GM23338 (cell line): ENCODE results near the gene CXXC5. TPM values are rescaled to one million over a fixed set of nuclear protein-coding genes. Genes with fewer than 3 reads are reported as not detected.

Source experiments
- ATAC-seq: fragments of 200-7000 bp; cut with Tn5 transposase; 3 replicates; pipeline ENCODE4 v1.9.1; 2020
- DNase-seq: peaks from one replicate; pipeline ENCODE4 v3.0.0-alpha.2; 2015; ENCODE audit warnings: low spot score
- H2AFZ ChIP-seq: fragments of 200-600 bp; sonication (generic); 2 replicates; pipeline ENCODE4 v1.8.0; 2016; ENCODE audit warnings: antibody characterized with exemption, mild to moderate bottlenecking, moderate library complexity
- H3F3A ChIP-seq: fragments of 200-600 bp; sonication (generic); replicated peaks from 2 replicates; pipeline ENCODE4 v1.8.0; 2017; ENCODE audit warnings: antibody characterized with exemption, mixed run types, low read depth
- H3K27ac ChIP-seq: fragments of 200-600 bp; sonication (generic); 2 replicates; pipeline ENCODE4 v1.6.1; 2016; ENCODE audit warnings: low read depth
- H3K27me3 ChIP-seq: fragments of 200-600 bp; sonication (generic); 2 replicates; pipeline ENCODE4 v1.8.0; 2016; ENCODE audit warnings: mild to moderate bottlenecking, mixed run types, moderate library complexity; ENCODE audit not compliant: insufficient read depth
- H3K36me3 ChIP-seq: fragments of 200-600 bp; sonication (generic); 2 replicates; pipeline ENCODE4 v1.8.0; 2016; ENCODE audit warnings: mild to moderate bottlenecking; ENCODE audit not compliant: insufficient read depth
- H3K4me1 ChIP-seq: fragments of 200-600 bp; sonication (generic); 2 replicates; pipeline ENCODE4 v1.8.0; 2016; ENCODE audit warnings: mild to moderate bottlenecking, moderate library complexity; ENCODE audit not compliant: insufficient read depth
- H3K4me2 ChIP-seq: fragments of 200-600 bp; sonication (generic); 2 replicates; pipeline ENCODE4 v1.7.1; 2017; ENCODE audit warnings: mixed run types
- H3K4me3 ChIP-seq: fragments of 200-600 bp; sonication (generic); 2 replicates; pipeline ENCODE4 v1.6.1; 2016; ENCODE audit warnings: mixed run types
- H3K79me2 ChIP-seq: fragments of 200-600 bp; sonication (generic); replicated peaks from 2 replicates; pipeline ENCODE4 v1.8.0; 2017; ENCODE audit warnings: mild to moderate bottlenecking; ENCODE audit not compliant: insufficient read depth
- H3K9me2 ChIP-seq: fragments of 200-600 bp; sonication (generic); 2 replicates; pipeline ENCODE4 v1.8.0; 2017; ENCODE audit not compliant: insufficient read depth
- H4K20me1 ChIP-seq: fragments of 200-600 bp; sonication (generic); replicated peaks from 2 replicates; pipeline ENCODE4 v1.8.0; 2017; ENCODE audit warnings: mild to moderate bottlenecking; ENCODE audit not compliant: insufficient read depth
- H3K27ac Mint-ChIP-seq: 2 replicates; pipeline ENCODE4 v1.8.0; 2020; ENCODE audit warnings: inconsistent platforms, mild to moderate bottlenecking, moderate library complexity, mixed read lengths
- H3K27me3 Mint-ChIP-seq: 3 replicates; pipeline ENCODE4 v1.8.0; 2022; ENCODE audit warnings: low read depth, mild to moderate bottlenecking, moderate library complexity, mixed read lengths, inconsistent platforms; ENCODE audit not compliant: insufficient read depth, poor library complexity
- H3K36me3 Mint-ChIP-seq: 3 replicates; pipeline ENCODE4 v1.8.0; 2021; ENCODE audit warnings: low read depth, mild to moderate bottlenecking, inconsistent platforms, moderate library complexity, mixed read lengths
- H3K4me1 Mint-ChIP-seq: 3 replicates; pipeline ENCODE4 v1.8.0; 2020; ENCODE audit warnings: mild to moderate bottlenecking, inconsistent platforms, mixed read lengths
- H3K4me3 Mint-ChIP-seq: 3 replicates; pipeline ENCODE4 v1.8.0; 2021; ENCODE audit warnings: moderate library complexity, mild to moderate bottlenecking, inconsistent platforms, mixed read lengths
- H3K9me3 Mint-ChIP-seq: 3 replicates; pipeline ENCODE4 v1.8.0; 2020; ENCODE audit warnings: moderate library complexity, mild to moderate bottlenecking, inconsistent platforms, mixed read lengths
- CREB1 ChIP-seq: fragments of 250-450 bp; sonication (Bioruptor Pico); IDR thresholded peaks from 2 replicates; pipeline ENCODE4 v1.5.0; 2020; ENCODE audit warnings: low read depth, mild to moderate bottlenecking, moderate library complexity
- EZH2 ChIP-seq: fragments of 200-600 bp; sonication (generic); IDR thresholded peaks from one replicate; pipeline ENCODE4 v1.8.0; 2017; ENCODE audit warnings: antibody characterized with exemption, mild to moderate bottlenecking, low read depth; ENCODE audit not compliant: unreplicated experiment
- EZH2phosphoT487 ChIP-seq: fragments of 200-600 bp; sonication (generic); IDR thresholded peaks from one replicate; pipeline ENCODE4 v1.8.1; 2018; ENCODE audit warnings: antibody characterized with exemption; ENCODE audit not compliant: unreplicated experiment
- JUNB ChIP-seq: IDR thresholded peaks from one replicate; pipeline ENCODE4 v1.6.1; 2016; ENCODE audit warnings: antibody characterized with exemption; ENCODE audit not compliant: unreplicated experiment
- NANOG ChIP-seq: IDR thresholded peaks from 2 replicates; pipeline ENCODE4 v1.6.1; 2016; ENCODE audit warnings: antibody characterized with exemption, borderline replicate concordance
- POLR2AphosphoS5 ChIP-seq: IDR thresholded peaks from 2 replicates; pipeline ENCODE4 v1.6.1; 2016; ENCODE audit warnings: antibody characterized with exemption, low read depth
- STAT1 ChIP-seq: IDR thresholded peaks from one replicate; pipeline ENCODE4 v1.6.1; 2016; ENCODE audit warnings: antibody characterized with exemption; ENCODE audit not compliant: unreplicated experiment
- ZNF114 ChIP-seq: fragments of 250-450 bp; sonication (Bioruptor Pico); IDR thresholded peaks from 2 replicates; pipeline ENCODE4 v1.5.0; 2020; ENCODE audit warnings: mild to moderate bottlenecking, moderate library complexity
- ZNF331 ChIP-seq: fragments of 250-450 bp; sonication (Bioruptor Pico); IDR thresholded peaks from 2 replicates; pipeline ENCODE4 v1.5.0; 2020; ENCODE audit warnings: low read depth, mild to moderate bottlenecking, moderate library complexity
- polyA plus RNA-seq: library from polyadenylated mRNA; unstranded; fragments of >200 nt; fragmentation: Nextera tagmentation; extraction: Ambion mirVana; gene quantifications from 2 replicates; pipeline ENCODE4 v1.2.1, GENCODE V29; 2016
- total RNA-seq: library from RNA; depleted of rRNA; stranded (reverse); fragments of >200 nt; shearing (Covaris generic); gene quantifications from 2 replicates; pipeline ENCODE4 v1.2.3, GENCODE V29; 2014
- TF ChIP-seq, protein P1 (sequence below): IDR thresholded peaks from one replicate; pipeline ENCODE4 v1.6.1; 2018; ENCODE audit warnings: antibody characterized with exemption; ENCODE audit not compliant: unreplicated experiment
- TF ChIP-seq, protein P2 (sequence below): IDR thresholded peaks from 2 replicates; pipeline ENCODE4 v1.6.1; 2016; ENCODE audit warnings: antibody characterized with exemption
- TF ChIP-seq, protein P3 (sequence below): fragments of 250-450 bp; sonication (Bioruptor Pico); IDR thresholded peaks from 2 replicates; pipeline ENCODE4 v1.5.0; 2020; ENCODE audit warnings: mild to moderate bottlenecking, moderate library complexity
- TF ChIP-seq, protein P4 (sequence below), 2 experiments: fragments of 200-600 bp in 1 of 2; sonication (generic) in 1 of 2; conservative IDR thresholded peaks; 2 replicates each; pipeline versions ENCODE4 v1.5.1 to v1.6.1; 2016 to 2017; ENCODE audit warnings: antibody characterized with exemption in 2 of 2, low read depth in 2 of 2, mild to moderate bottlenecking in 2 of 2, moderate library complexity in 1 of 2

CXXC5 gene
- total and polyA plus RNA-seq, 2 experiments from 2014 or later: 63.3 to 111 TPM

DNA sequence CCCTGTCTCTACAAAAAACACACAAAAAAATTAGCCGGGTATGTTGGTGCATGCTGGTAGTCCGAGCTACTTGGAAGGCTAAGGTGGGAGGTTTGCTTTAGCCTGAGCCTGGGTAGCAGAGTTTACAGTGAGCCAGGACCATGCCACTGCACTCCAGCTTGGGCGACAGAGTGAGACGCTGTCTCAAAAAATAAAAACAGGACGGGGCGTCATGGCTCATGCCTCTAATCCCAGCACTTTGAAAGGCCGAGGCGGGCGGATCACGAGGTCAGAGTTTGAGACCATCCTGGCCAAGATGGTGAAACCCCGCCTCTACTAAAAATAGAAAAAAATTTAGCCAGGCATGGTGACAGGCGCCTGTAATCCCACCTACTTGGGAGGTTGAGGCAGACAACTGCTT, 46.7 kb upstream of the CXXC5 start:
- Mint-ChIP-seq H3K36me3 (peaks cover 51% of the 10 kb centered on the region), H3K27me3 (no peaks in the 10 kb centered on the region), H3K4me3 (no peak overlapping the region), H3K9me3 (no peaks in the 10 kb centered on the region), H3K4me1 (no peaks in the 10 kb centered on the region), H3K27ac (no peak overlapping the region)
- H4K20me1 ChIP-seq: peaks cover 37% of the 10 kb centered on the region
- no peak overlapping the region for H2AFZ ChIP-seq
- peaks cover 91% of the 10 kb centered on the region for H3K79me2 ChIP-seq
- H3K4me1 ChIP-seq: 0 out of 2 replicates have a peak, but pooled peaks cover 2% of the 10 kb centered on the region
- TF ChIP-seq, protein P1, sequence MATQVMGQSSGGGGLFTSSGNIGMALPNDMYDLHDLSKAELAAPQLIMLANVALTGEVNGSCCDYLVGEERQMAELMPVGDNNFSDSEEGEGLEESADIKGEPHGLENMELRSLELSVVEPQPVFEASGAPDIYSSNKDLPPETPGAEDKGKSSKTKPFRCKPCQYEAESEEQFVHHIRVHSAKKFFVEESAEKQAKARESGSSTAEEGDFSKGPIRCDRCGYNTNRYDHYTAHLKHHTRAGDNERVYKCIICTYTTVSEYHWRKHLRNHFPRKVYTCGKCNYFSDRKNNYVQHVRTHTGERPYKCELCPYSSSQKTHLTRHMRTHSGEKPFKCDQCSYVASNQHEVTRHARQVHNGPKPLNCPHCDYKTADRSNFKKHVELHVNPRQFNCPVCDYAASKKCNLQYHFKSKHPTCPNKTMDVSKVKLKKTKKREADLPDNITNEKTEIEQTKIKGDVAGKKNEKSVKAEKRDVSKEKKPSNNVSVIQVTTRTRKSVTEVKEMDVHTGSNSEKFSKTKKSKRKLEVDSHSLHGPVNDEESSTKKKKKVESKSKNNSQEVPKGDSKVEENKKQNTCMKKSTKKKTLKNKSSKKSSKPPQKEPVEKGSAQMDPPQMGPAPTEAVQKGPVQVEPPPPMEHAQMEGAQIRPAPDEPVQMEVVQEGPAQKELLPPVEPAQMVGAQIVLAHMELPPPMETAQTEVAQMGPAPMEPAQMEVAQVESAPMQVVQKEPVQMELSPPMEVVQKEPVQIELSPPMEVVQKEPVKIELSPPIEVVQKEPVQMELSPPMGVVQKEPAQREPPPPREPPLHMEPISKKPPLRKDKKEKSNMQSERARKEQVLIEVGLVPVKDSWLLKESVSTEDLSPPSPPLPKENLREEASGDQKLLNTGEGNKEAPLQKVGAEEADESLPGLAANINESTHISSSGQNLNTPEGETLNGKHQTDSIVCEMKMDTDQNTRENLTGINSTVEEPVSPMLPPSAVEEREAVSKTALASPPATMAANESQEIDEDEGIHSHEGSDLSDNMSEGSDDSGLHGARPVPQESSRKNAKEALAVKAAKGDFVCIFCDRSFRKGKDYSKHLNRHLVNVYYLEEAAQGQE: no peak
- TF ChIP-seq ZNF331 (CRISPR knock-in tag): no peak
- no peak for TF ChIP-seq EZH2phosphoT487
- TF ChIP-seq, protein P2, sequence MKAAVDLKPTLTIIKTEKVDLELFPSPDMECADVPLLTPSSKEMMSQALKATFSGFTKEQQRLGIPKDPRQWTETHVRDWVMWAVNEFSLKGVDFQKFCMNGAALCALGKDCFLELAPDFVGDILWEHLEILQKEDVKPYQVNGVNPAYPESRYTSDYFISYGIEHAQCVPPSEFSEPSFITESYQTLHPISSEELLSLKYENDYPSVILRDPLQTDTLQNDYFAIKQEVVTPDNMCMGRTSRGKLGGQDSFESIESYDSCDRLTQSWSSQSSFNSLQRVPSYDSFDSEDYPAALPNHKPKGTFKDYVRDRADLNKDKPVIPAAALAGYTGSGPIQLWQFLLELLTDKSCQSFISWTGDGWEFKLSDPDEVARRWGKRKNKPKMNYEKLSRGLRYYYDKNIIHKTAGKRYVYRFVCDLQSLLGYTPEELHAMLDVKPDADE: no peak
- TF ChIP-seq, protein P3, sequence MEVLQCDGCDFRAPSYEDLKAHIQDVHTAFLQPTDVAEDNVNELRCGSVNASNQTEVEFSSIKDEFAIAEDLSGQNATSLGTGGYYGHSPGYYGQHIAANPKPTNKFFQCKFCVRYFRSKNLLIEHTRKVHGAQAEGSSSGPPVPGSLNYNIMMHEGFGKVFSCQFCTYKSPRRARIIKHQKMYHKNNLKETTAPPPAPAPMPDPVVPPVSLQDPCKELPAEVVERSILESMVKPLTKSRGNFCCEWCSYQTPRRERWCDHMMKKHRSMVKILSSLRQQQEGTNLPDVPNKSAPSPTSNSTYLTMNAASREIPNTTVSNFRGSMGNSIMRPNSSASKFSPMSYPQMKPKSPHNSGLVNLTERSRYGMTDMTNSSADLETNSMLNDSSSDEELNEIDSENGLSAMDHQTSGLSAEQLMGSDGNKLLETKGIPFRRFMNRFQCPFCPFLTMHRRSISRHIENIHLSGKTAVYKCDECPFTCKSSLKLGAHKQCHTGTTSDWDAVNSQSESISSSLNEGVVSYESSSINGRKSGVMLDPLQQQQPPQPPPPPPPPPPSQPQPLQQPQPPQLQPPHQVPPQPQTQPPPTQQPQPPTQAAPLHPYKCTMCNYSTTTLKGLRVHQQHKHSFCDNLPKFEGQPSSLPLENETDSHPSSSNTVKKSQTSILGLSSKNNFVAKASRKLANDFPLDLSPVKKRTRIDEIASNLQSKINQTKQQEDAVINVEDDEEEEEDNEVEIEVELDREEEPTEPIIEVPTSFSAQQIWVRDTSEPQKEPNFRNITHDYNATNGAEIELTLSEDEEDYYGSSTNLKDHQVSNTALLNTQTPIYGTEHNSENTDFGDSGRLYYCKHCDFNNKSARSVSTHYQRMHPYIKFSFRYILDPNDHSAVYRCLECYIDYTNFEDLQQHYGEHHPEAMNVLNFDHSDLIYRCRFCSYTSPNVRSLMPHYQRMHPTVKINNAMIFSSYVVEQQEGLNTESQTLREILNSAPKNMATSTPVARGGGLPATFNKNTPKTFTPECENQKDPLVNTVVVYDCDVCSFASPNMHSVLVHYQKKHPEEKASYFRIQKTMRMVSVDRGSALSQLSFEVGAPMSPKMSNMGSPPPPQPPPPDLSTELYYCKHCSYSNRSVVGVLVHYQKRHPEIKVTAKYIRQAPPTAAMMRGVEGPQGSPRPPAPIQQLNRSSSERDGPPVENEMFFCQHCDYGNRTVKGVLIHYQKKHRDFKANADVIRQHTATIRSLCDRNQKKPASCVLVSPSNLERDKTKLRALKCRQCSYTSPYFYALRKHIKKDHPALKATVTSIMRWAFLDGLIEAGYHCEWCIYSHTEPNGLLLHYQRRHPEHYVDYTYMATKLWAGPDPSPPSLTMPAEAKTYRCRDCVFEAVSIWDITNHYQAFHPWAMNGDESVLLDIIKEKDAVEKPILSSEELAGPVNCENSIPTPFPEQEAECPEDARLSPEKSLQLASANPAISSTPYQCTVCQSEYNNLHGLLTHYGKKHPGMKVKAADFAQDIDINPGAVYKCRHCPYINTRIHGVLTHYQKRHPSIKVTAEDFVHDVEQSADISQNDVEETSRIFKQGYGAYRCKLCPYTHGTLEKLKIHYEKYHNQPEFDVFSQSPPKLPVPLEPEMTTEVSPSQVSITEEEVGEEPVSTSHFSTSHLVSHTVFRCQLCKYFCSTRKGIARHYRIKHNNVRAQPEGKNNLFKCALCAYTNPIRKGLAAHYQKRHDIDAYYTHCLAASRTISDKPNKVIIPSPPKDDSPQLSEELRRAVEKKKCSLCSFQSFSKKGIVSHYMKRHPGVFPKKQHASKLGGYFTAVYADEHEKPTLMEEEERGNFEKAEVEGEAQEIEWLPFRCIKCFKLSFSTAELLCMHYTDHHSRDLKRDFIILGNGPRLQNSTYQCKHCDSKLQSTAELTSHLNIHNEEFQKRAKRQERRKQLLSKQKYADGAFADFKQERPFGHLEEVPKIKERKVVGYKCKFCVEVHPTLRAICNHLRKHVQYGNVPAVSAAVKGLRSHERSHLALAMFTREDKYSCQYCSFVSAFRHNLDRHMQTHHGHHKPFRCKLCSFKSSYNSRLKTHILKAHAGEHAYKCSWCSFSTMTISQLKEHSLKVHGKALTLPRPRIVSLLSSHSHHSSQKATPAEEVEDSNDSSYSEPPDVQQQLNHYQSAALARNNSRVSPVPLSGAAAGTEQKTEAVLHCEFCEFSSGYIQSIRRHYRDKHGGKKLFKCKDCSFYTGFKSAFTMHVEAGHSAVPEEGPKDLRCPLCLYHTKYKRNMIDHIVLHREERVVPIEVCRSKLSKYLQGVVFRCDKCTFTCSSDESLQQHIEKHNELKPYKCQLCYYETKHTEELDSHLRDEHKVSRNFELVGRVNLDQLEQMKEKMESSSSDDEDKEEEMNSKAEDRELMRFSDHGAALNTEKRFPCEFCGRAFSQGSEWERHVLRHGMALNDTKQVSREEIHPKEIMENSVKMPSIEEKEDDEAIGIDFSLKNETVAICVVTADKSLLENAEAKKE (CRISPR knock-in tag): no peak
- no peak for TF ChIP-seq NANOG
- TF ChIP-seq EZH2: no peak
- no peak for TF ChIP-seq STAT1
- no peak for TF ChIP-seq CREB1 (CRISPR knock-in tag)
- TF ChIP-seq, protein P4, sequence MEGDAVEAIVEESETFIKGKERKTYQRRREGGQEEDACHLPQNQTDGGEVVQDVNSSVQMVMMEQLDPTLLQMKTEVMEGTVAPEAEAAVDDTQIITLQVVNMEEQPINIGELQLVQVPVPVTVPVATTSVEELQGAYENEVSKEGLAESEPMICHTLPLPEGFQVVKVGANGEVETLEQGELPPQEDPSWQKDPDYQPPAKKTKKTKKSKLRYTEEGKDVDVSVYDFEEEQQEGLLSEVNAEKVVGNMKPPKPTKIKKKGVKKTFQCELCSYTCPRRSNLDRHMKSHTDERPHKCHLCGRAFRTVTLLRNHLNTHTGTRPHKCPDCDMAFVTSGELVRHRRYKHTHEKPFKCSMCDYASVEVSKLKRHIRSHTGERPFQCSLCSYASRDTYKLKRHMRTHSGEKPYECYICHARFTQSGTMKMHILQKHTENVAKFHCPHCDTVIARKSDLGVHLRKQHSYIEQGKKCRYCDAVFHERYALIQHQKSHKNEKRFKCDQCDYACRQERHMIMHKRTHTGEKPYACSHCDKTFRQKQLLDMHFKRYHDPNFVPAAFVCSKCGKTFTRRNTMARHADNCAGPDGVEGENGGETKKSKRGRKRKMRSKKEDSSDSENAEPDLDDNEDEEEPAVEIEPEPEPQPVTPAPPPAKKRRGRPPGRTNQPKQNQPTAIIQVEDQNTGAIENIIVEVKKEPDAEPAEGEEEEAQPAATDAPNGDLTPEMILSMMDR (conservative IDR thresholded peaks at IDR 0.05; ENCODE audit: low read depth in 2 of 2): no peak
- TF ChIP-seq POLR2AphosphoS5: no peak
- TF ChIP-seq ZNF114 (CRISPR knock-in tag): no peak
- TF ChIP-seq JUNB: no peak
- H3K36me3 ChIP-seq: peaks cover 22% of the 10 kb centered on the region
- DNase-seq (no peak), ATAC-seq (no peak)
- H3K27me3 ChIP-seq: no peaks in the 10 kb centered on the region
- no peak overlapping the region for H3K4me3 ChIP-seq
- no peaks in the 10 kb centered on the region for H3K9me2 ChIP-seq
- peak overlapping the region; percentile 47; the same call in 1 of the 2 replicates for H3K27ac ChIP-seq
- H3F3A ChIP-seq: peaks cover 18% of the 10 kb centered on the region
- H3K4me2 ChIP-seq: no peak overlapping the region
